GM21717 (cell line): ENCODE results near the gene FANK1.
A peak's percentile ranks its signal among the peaks of the same experiment; 100 is the strongest.
"Not testable (repeated sequence)": the region's sequence is repeated elsewhere in the genome, so short reads cannot be mapped to it uniquely, and the experiment has no call there.

Source experiments
- ATAC-seq: cut with Tn5 transposase; IDR thresholded peaks from one replicate; pipeline ENCODE4 v1.9.1; 2021; ENCODE audit warnings: mild to moderate bottlenecking, moderate library complexity; ENCODE audit not compliant: unreplicated experiment

The FANK1 gene

GRCh38 chr10:125886914-125887512, 9.4 kb upstream of the FANK1 start:
- ATAC-seq: no peak

GRCh38 chr10:125889441-125889840, 6.9 kb upstream of the FANK1 start:
- ATAC-seq: not testable (repeated sequence)

- ATAC-seq: not testable (repeated sequence)
Observed at GRCh38 chr10:125892402-125892801, 4.0 kb upstream of the FANK1 start.

GRCh38 chr10:125894176-125894575, 2.2 kb upstream of the FANK1 start:
- ATAC-seq: not testable (repeated sequence)

GRCh38 chr10:125895130-125896087, 955 bp upstream of the FANK1 start:
- peak; percentile 49 for ATAC-seq

GRCh38 chr10:125897317-125897716, 953 bp downstream of the FANK1 start:
- ATAC-seq: not testable (repeated sequence)

GRCh38 chr10:125900963-125901362, 4.6 kb downstream of the FANK1 start:
- ATAC-seq: not testable (repeated sequence)

GRCh38 chr10:125903135-125903640, 6.8 kb downstream of the FANK1 start:
- ATAC-seq: not testable (repeated sequence)

GRCh38 chr10:125905069-125905994, 9.0 kb downstream of the FANK1 start:
- ATAC-seq: not testable (repeated sequence)

GRCh38 chr10:125907598-125907997, 11.2 kb downstream of the FANK1 start:
- not testable (repeated sequence) for ATAC-seq

GRCh38 chr10:125908813-125909212, 12.4 kb downstream of the FANK1 start:
- ATAC-seq: not testable (repeated sequence)

- not testable (repeated sequence) for ATAC-seq
Observed at GRCh38 chr10:125909491-125909890, 13.1 kb downstream of the FANK1 start.

GRCh38 chr10:125911145-125911544, 14.8 kb downstream of the FANK1 start:
- ATAC-seq: no peak

GRCh38 chr10:125911990-125912389, 15.6 kb downstream of the FANK1 start:
- ATAC-seq: no peak

- not testable (repeated sequence) for ATAC-seq
Observed at GRCh38 chr10:125913277-125913676, 16.9 kb downstream of the FANK1 start.

- no peak for ATAC-seq
Observed at GRCh38 chr10:125916977-125917376, 20.6 kb downstream of the FANK1 start.

- not testable (repeated sequence) for ATAC-seq
Observed at GRCh38 chr10:125917704-125918361, 21.5 kb downstream of the FANK1 start.

- ATAC-seq: not testable (repeated sequence)
Observed at GRCh38 chr10:125921643-125922306, 25.4 kb downstream of the FANK1 start.

- ATAC-seq: no peak
Observed at GRCh38 chr10:125925262-125925834, 29.0 kb downstream of the FANK1 start.
